Esophagus squamous epithelium (tissue), 4 donors: ENCODE results near the gene ENOX2.

Experiments used
- POLR2A ChIP-seq, 4 donors: fragments of 450-650 bp; IDR thresholded peaks; one replicate each; pipeline ENCODE4 v1.6.1; 2017; ENCODE audit warnings: antibody characterized with exemption in 4 of 4, mild to moderate bottlenecking in 4 of 4, moderate library complexity in 3 of 4
- TF ChIP-seq, protein P1 (sequence below), 6 experiments: fragments of 450-650 bp in 4 of 6; fragments of 200-600 bp in 2 of 6; sonication (generic) in 2 of 6; IDR thresholded peaks; one replicate each; pipeline ENCODE4 v1.5.1; 2016 to 2019; ENCODE audit warnings: antibody characterized with exemption in 6 of 6, mild to moderate bottlenecking in 4 of 6, moderate library complexity in 4 of 6

GRCh38 chrX:130841776-130842175 is 61.2 kb downstream of the ENOX2 start:
- TF ChIP-seq, protein P1, sequence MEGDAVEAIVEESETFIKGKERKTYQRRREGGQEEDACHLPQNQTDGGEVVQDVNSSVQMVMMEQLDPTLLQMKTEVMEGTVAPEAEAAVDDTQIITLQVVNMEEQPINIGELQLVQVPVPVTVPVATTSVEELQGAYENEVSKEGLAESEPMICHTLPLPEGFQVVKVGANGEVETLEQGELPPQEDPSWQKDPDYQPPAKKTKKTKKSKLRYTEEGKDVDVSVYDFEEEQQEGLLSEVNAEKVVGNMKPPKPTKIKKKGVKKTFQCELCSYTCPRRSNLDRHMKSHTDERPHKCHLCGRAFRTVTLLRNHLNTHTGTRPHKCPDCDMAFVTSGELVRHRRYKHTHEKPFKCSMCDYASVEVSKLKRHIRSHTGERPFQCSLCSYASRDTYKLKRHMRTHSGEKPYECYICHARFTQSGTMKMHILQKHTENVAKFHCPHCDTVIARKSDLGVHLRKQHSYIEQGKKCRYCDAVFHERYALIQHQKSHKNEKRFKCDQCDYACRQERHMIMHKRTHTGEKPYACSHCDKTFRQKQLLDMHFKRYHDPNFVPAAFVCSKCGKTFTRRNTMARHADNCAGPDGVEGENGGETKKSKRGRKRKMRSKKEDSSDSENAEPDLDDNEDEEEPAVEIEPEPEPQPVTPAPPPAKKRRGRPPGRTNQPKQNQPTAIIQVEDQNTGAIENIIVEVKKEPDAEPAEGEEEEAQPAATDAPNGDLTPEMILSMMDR (IDR thresholded peaks at IDR 0.05): no peak
- TF ChIP-seq POLR2A (IDR thresholded peaks at IDR 0.05): no peak
